Colonic mucosa (tissue), 4 donors: ENCODE measurements around the gene DCHS1. TPM values are rescaled to one million over a fixed set of nuclear protein-coding genes. Genes with fewer than 3 reads are reported as not detected.
A peak's percentile ranks its signal among the peaks of the same experiment; 100 is the strongest.

Source experiments
- DNase-seq: peaks from one replicate; pipeline ENCODE4 v3.0.0-alpha.2; 2020
- H3K27ac ChIP-seq: fragments of 200-600 bp; one replicate; pipeline ENCODE4 v1.8.0; 2021
- H3K27me3 ChIP-seq: fragments of 200-600 bp; one replicate; pipeline ENCODE4 v1.8.0; 2021
- H3K36me3 ChIP-seq: fragments of 200-600 bp; one replicate; pipeline ENCODE4 v1.8.0; 2021
- H3K4me1 ChIP-seq: fragments of 200-600 bp; one replicate; pipeline ENCODE4 v1.8.0; 2021; ENCODE audit warnings: mild to moderate bottlenecking
- H3K4me3 ChIP-seq: fragments of 200-600 bp; one replicate; pipeline ENCODE4 v1.8.0; 2021
- H3K9ac ChIP-seq, 2 donors: one replicate each; pipeline ENCODE4 v1.7.0; 2013; ENCODE audit warnings: control low read depth in 2 of 2, low read depth in 2 of 2, low read length in 2 of 2
- H3K9me3 ChIP-seq: fragments of 200-600 bp; one replicate; pipeline ENCODE4 v1.8.0; 2021
- CTCF ChIP-seq: fragments of 200-600 bp; IDR thresholded peaks from one replicate; pipeline ENCODE4 v1.8.0; 2022; ENCODE audit warnings: antibody characterized with exemption, mild to moderate bottlenecking
- intact Hi-C: fragments of 100-400 bp; cut with DNase I; formaldehyde crosslinking; loops from one replicate; pipeline ENCODE4 v1.14.1; 2022
- total RNA-seq, 2 donors: library from RNA; stranded (reverse); fragmentation: NEBNext Ultra II Directional in 1 of 2; extraction: Animal tissue kit (Norgen Biotek cat#: 25700) in 1 of 2; gene quantifications; one replicate each; pipeline ENCODE4 v1.2.1, GENCODE V29; 2021
- donor health status: healthy.
- donor health status: DM: no; HTN: no; CAD: no.
- donor health status: DM: no; HTN: no; CAD: no.

DCHS1 gene
- total RNA-seq, 2 donors from 2014 or later: 4.7 to 8.3 TPM

GRCh38 chr11:6654281-6655019 lies 1.2 kb downstream of the DCHS1 start:
- intact Hi-C loops: no loop called here
- no peak for DNase-seq
- Histone ChIP-seq H3K27ac (no peak overlapping the region), H3K9me3 (no peaks in the 10 kb centered on the region), H3K36me3 (no peaks in the 10 kb centered on the region), H3K9ac (peak overlapping the region in 1 of 2 donors; percentile 5), H3K4me3 (peak overlapping the region; percentile 24), H3K27me3 (peaks cover 3% of the 10 kb centered on the region), H3K4me1 (no peaks in the 10 kb centered on the region)
- no peak for TF ChIP-seq CTCF

- Histone ChIP-seq H3K4me1 (no peaks in the 10 kb centered on the region), H3K4me3 (no peak overlapping the region), H3K9ac (no peak overlapping the region), H3K27me3 (peaks cover 3% of the 10 kb centered on the region), H3K36me3 (no peaks in the 10 kb centered on the region), H3K27ac (no peak overlapping the region), H3K9me3 (no peaks in the 10 kb centered on the region)
- intact Hi-C loops: no loop called here
- DNase-seq: no peak
- no peak for TF ChIP-seq CTCF
Measured at GRCh38 chr11:6653656-6654055, 2.0 kb downstream of the DCHS1 start.

GRCh38 chr11:6653097-6653496 lies 2.5 kb downstream of the DCHS1 start:
- H3K36me3 ChIP-seq: no peaks in the 10 kb centered on the region
- H3K4me1 ChIP-seq: no peaks in the 10 kb centered on the region
- no peak overlapping the region for H3K27ac ChIP-seq
- H3K9ac ChIP-seq: no peak overlapping the region
- DNase-seq: no peak
- intact Hi-C loops: no loop called here
- no peak overlapping the region for H3K4me3 ChIP-seq
- H3K9me3 ChIP-seq: no peaks in the 10 kb centered on the region
- no peak for TF ChIP-seq CTCF
- peaks cover 3% of the 10 kb centered on the region for H3K27me3 ChIP-seq

GRCh38 chr11:6652182-6652581 lies 3.4 kb downstream of the DCHS1 start:
- Histone ChIP-seq H3K4me3 (no peak overlapping the region), H3K27ac (no peak overlapping the region), H3K36me3 (no peaks in the 10 kb centered on the region), H3K9me3 (no peaks in the 10 kb centered on the region), H3K4me1 (peaks cover 2% of the 10 kb centered on the region), H3K27me3 (peaks cover 3% of the 10 kb centered on the region), H3K9ac (no peak overlapping the region)
- no peak for DNase-seq
- no peak for TF ChIP-seq CTCF
- intact Hi-C loops: no loop called here

GRCh38 chr11:6650980-6651379 lies 4.6 kb downstream of the DCHS1 start:
- H3K27ac ChIP-seq: no peak overlapping the region
- no peak for TF ChIP-seq CTCF
- H3K27me3 ChIP-seq: peaks cover 3% of the 10 kb centered on the region
- H3K36me3 ChIP-seq: no peaks in the 10 kb centered on the region
- DNase-seq: no peak
- no peak overlapping the region for H3K4me3 ChIP-seq
- peaks cover 3% of the 10 kb centered on the region for H3K4me1 ChIP-seq
- intact Hi-C loops: no loop called here
- H3K9ac ChIP-seq: no peak overlapping the region
- H3K9me3 ChIP-seq: no peaks in the 10 kb centered on the region
